IMR-90 (cell line): Measurements from ENCODE around the gene LRP1B. TPM values are rescaled to one million over a fixed set of nuclear protein-coding genes. Genes with fewer than 3 reads are reported as not detected.

Experiments
- ATAC-seq: fragments of 200-7000 bp; cut with Tn5 transposase; 2 replicates; pipeline ENCODE4 v1.9.1; 2020; ENCODE audit warnings: low read depth, mild to moderate bottlenecking, moderate library complexity
- BruUV-seq: library from RNA; stranded (reverse); fragments of 400-500 nt; replicated peaks from 2 replicates; lab custom pipeline; 2021; lab: Mats Ljungman, UMichigan
- CTCF ChIA-PET: fragments of 300-600 bp; formaldehyde crosslinking; extraction: SDS; loops from one replicate; lab custom pipeline; 2021; ENCODE audit warnings: antibody characterized with exemption; lab: Yijun Ruan, JAX
- POLR2A ChIA-PET: fragments of 300-600 bp; sonication (Branson Sonifier 250); formaldehyde crosslinking; loops from one replicate; lab custom pipeline; 2022; ENCODE audit warnings: antibody characterized with exemption; ENCODE audit not compliant: unreplicated experiment; lab: Charles Lee
- DNase-seq: peaks from one replicate; pipeline ENCODE4 v3.0.0; 2013
- H2AFZ ChIP-seq: replicated peaks from 2 replicates; pipeline ENCODE3; 2013; ENCODE audit warnings: low read length, mild to moderate bottlenecking; ENCODE audit not compliant: poor library complexity
- H2AK5ac ChIP-seq: 2 replicates; pipeline ENCODE4 v1.6.1; 2013; ENCODE audit warnings: low read depth, low read length, inconsistent platforms
- H2AK9ac ChIP-seq: replicated peaks from 2 replicates; pipeline ENCODE3; 2013; ENCODE audit warnings: mild to moderate bottlenecking, low read depth, low read length, moderate library complexity; ENCODE audit not compliant: poor library complexity
- H2BK120ac ChIP-seq: 2 replicates; pipeline ENCODE4 v1.6.1; 2013; ENCODE audit warnings: low read depth, low read length, inconsistent platforms
- H2BK15ac ChIP-seq: 3 replicates; pipeline ENCODE4 v1.6.1; 2013; ENCODE audit warnings: low read depth, low read length, inconsistent platforms
- H2BK20ac ChIP-seq: 2 replicates; pipeline ENCODE4 v1.6.1; 2013; ENCODE audit warnings: low read depth, mild to moderate bottlenecking, inconsistent platforms, low read length, moderate library complexity
- H2BK5ac ChIP-seq: 2 replicates; pipeline ENCODE4 v1.6.1; 2013; ENCODE audit warnings: mild to moderate bottlenecking, low read depth, low read length, inconsistent platforms; ENCODE audit not compliant: poor library complexity, severe bottlenecking
- H3K14ac ChIP-seq: replicated peaks from 2 replicates; pipeline ENCODE4 v1.6.1; 2013; ENCODE audit warnings: low read depth, low read length, inconsistent platforms
- H3K18ac ChIP-seq: 2 replicates; pipeline ENCODE4 v1.6.1; 2013; ENCODE audit warnings: low read depth, low read length, control low read depth
- H3K23ac ChIP-seq: 2 replicates; pipeline ENCODE4 v1.6.1; 2013; ENCODE audit warnings: low read depth, low read length, inconsistent platforms
- H3K27ac ChIP-seq: 2 replicates; pipeline ENCODE4 v1.5.1; 2013; ENCODE audit warnings: mild to moderate bottlenecking, control low read depth, low read length; ENCODE audit not compliant: insufficient read depth
- H3K27me3 ChIP-seq: 2 replicates; pipeline ENCODE4 v1.6.1; 2013; ENCODE audit warnings: low read length; ENCODE audit not compliant: control insufficient read depth, insufficient read depth
- H3K36me3 ChIP-seq: 2 replicates; pipeline ENCODE4 v1.6.1; 2013; ENCODE audit warnings: low read length, mixed read lengths; ENCODE audit not compliant: control insufficient read depth, insufficient read depth
- H3K4ac ChIP-seq: 2 replicates; pipeline ENCODE4 v1.6.1; 2013; ENCODE audit warnings: low read depth, low read length, inconsistent platforms
- H3K4me1 ChIP-seq: 2 replicates; pipeline ENCODE4 v1.6.1; 2013; ENCODE audit warnings: low read length, mixed read lengths; ENCODE audit not compliant: control insufficient read depth, insufficient read depth
- H3K4me2 ChIP-seq: 2 replicates; pipeline ENCODE4 v1.6.1; 2013; ENCODE audit warnings: low read depth, mild to moderate bottlenecking, control low read depth, low read length, moderate library complexity
- H3K4me3 ChIP-seq: 2 replicates; pipeline ENCODE4 v1.5.1; 2013; ENCODE audit warnings: low read depth, mild to moderate bottlenecking, control low read depth, low read length, moderate library complexity; ENCODE audit not compliant: insufficient read depth
- H3K56ac ChIP-seq: 2 replicates; pipeline ENCODE4 v1.6.1; 2013; ENCODE audit warnings: low read length, inconsistent platforms; ENCODE audit not compliant: insufficient read depth; ENCODE audit errors: extremely low read depth
- H3K79me1 ChIP-seq, 2 experiments: 2 replicates each; pipeline ENCODE4 v1.6.1; 2013; ENCODE audit warnings: low read length in 2 of 2, inconsistent platforms in 1 of 2, low read depth in 1 of 2
- H3K9ac ChIP-seq: 2 replicates; pipeline ENCODE4 v1.6.1; 2013; ENCODE audit warnings: low read depth, low read length, control low read depth
- H3K9me1 ChIP-seq: 2 replicates; pipeline ENCODE4 v1.6.1; 2013; ENCODE audit warnings: low read length, inconsistent platforms; ENCODE audit not compliant: insufficient read depth
- H3K9me3 ChIP-seq: 2 replicates; pipeline ENCODE4 v1.6.1; 2013; ENCODE audit warnings: low read length; ENCODE audit not compliant: control insufficient read depth, insufficient read depth
- H4K20me1 ChIP-seq: 2 replicates; pipeline ENCODE4 v1.6.1; 2013; ENCODE audit warnings: low read length, inconsistent platforms; ENCODE audit not compliant: insufficient read depth
- H4K5ac ChIP-seq: 2 replicates; pipeline ENCODE4 v1.6.1; 2013; ENCODE audit warnings: mild to moderate bottlenecking, low read depth, low read length, control low read depth
- H4K8ac ChIP-seq, 2 experiments: 2 replicates each; pipeline ENCODE4 v1.6.1; 2013; ENCODE audit warnings: low read depth in 2 of 2, low read length in 2 of 2, control low read depth in 1 of 2, inconsistent platforms in 1 of 2
- H4K91ac ChIP-seq: 2 replicates; pipeline ENCODE4 v1.6.1; 2013; ENCODE audit warnings: low read depth, low read length, inconsistent platforms; ENCODE audit not compliant: insufficient read depth
- BHLHE40 ChIP-seq: fragments of 150-350 bp; IDR thresholded peaks from 2 replicates; pipeline ENCODE4 v1.6.1; 2016; ENCODE audit warnings: mild to moderate bottlenecking, low read depth, low read length
- FOS ChIP-seq: fragments of 150-350 bp; IDR thresholded peaks from 2 replicates; pipeline ENCODE4 v1.6.1; 2016; ENCODE audit warnings: low read depth, low read length
- MAFK ChIP-seq: IDR thresholded peaks from 2 replicates; pipeline ENCODE4 v1.6.1; 2012; ENCODE audit warnings: low read depth, low read length, improper control_type of control experiment
- MAZ ChIP-seq: IDR thresholded peaks from 2 replicates; pipeline ENCODE4 v1.6.1; 2012; ENCODE audit warnings: low read depth, mild to moderate bottlenecking, low read length, improper control_type of control experiment, moderate library complexity, borderline replicate concordance
- MXI1 ChIP-seq: IDR thresholded peaks from 2 replicates; pipeline ENCODE4 v1.6.1; 2012; ENCODE audit warnings: low read depth, mild to moderate bottlenecking, low read length, moderate library complexity, borderline replicate concordance
- NFE2L2 ChIP-seq: fragments of 150-350 bp; IDR thresholded peaks from 2 replicates; pipeline ENCODE4 v1.6.1; 2016; ENCODE audit warnings: low read depth, mild to moderate bottlenecking, low read length
- POLR2A ChIP-seq: IDR thresholded peaks from 2 replicates; pipeline ENCODE4 v1.6.1; 2012; ENCODE audit warnings: mild to moderate bottlenecking, low read depth, low read length
- RFX5 ChIP-seq: IDR thresholded peaks from 2 replicates; pipeline ENCODE4 v1.8.0; 2012; ENCODE audit warnings: low read depth, mild to moderate bottlenecking, low read length, moderate library complexity
- WGBS, 2 experiments: methylation state at CpG; one replicate each; pipeline versions ENCODE4 v1.1.5 to v1.1.7; 2013; ENCODE audit warnings: missing lambda C conversion rate in 2 of 2; ENCODE audit not compliant: insufficient read length in 1 of 2; ENCODE audit errors: extremely low coverage in 2 of 2; 5-methylcytosine and 5-hydroxymethylcytosine counted together
- dilution Hi-C: fragments of 300-500 bp; cut with HindIII; formaldehyde crosslinking; loops from one replicate; pipeline ENCODE4 v1.14.3; 2018; ENCODE audit warnings: low sequenced_read_pairs; ENCODE audit not compliant: unreplicated experiment
- in situ Hi-C: fragments of 300-500 bp; cut with MboI; formaldehyde crosslinking; loops from 3 replicates; pipeline ENCODE4 v1.14.3; 2019; ENCODE audit warnings: low sequenced_read_pairs, inconsistent platforms, mixed read lengths
- intact Hi-C: fragments of 100-400 bp; cut with micrococcal nuclease; formaldehyde crosslinking; loops from 2 replicates; pipeline ENCODE4 v1.10.0; 2022
- polyA plus RNA-seq, 3 experiments: library from polyadenylated mRNA; depleted of rRNA; stranded (reverse); fragments of >200 nt; gene quantifications; 2 replicates each; pipeline ENCODE4 v1.2.3, GENCODE V29; 2012; ENCODE audit warnings: low replicate concordance in 1 of 3
- total RNA-seq: library from RNA; depleted of rRNA; stranded (reverse); fragments of >200 nt; gene quantifications from 2 replicates; pipeline ENCODE4 v1.2.3, GENCODE V29; 2012
- TF ChIP-seq, protein P1 (sequence below): conservative IDR thresholded peaks from 2 replicates; pipeline ENCODE4 v1.5.1; 2012; ENCODE audit warnings: mild to moderate bottlenecking, low read depth, low read length, improper control_type of control experiment

The LRP1B gene
- total and polyA plus RNA-seq, 2 of the 4 experiments (the other 2 are of a cell fraction), result under 0.01 to 0.02 TPM

GRCh38 chr2:141519906-141520305 is 610.9 kb downstream of the LRP1B start:
- no peaks in the 10 kb centered on the region for H3K4me1 ChIP-seq
- no peak overlapping the region for H4K91ac ChIP-seq
- no peak overlapping the region for H2AK5ac ChIP-seq
- in situ Hi-C loops, result no loop called here
- dilution Hi-C loops, result no loop called here
- TF ChIP-seq, protein P1, sequence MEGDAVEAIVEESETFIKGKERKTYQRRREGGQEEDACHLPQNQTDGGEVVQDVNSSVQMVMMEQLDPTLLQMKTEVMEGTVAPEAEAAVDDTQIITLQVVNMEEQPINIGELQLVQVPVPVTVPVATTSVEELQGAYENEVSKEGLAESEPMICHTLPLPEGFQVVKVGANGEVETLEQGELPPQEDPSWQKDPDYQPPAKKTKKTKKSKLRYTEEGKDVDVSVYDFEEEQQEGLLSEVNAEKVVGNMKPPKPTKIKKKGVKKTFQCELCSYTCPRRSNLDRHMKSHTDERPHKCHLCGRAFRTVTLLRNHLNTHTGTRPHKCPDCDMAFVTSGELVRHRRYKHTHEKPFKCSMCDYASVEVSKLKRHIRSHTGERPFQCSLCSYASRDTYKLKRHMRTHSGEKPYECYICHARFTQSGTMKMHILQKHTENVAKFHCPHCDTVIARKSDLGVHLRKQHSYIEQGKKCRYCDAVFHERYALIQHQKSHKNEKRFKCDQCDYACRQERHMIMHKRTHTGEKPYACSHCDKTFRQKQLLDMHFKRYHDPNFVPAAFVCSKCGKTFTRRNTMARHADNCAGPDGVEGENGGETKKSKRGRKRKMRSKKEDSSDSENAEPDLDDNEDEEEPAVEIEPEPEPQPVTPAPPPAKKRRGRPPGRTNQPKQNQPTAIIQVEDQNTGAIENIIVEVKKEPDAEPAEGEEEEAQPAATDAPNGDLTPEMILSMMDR, result no peak
- TF ChIP-seq POLR2A (no peak), NFE2L2 (no peak), FOS (no peak), MXI1 (no peak), RFX5 (no peak), MAFK (no peak), MAZ (no peak), BHLHE40 (no peak)
- H3K18ac ChIP-seq, result no peak overlapping the region
- no peak overlapping the region for H2BK15ac ChIP-seq
- H3K14ac ChIP-seq, result no peak overlapping the region
- no peak overlapping the region for H2AFZ ChIP-seq
- no peak overlapping the region for H3K23ac ChIP-seq
- WGBS, 2 experiments, result no CpG with 5 or more reads among the region's 2 CpGs
- H4K5ac ChIP-seq, result no peak overlapping the region
- H3K27me3 ChIP-seq, result no peaks in the 10 kb centered on the region
- BruUV-seq, result no TSS peak
- H4K8ac ChIP-seq, result no peak overlapping the region
- DNase-seq (no peak), ATAC-seq (no peak)
- H3K4ac ChIP-seq, result no peak overlapping the region
- no peak overlapping the region for H2AK9ac ChIP-seq
- H3K9me1 ChIP-seq, result no peaks in the 10 kb centered on the region
- H3K79me1 ChIP-seq, result no peaks in the 10 kb centered on the region
- no peak overlapping the region for H2BK20ac ChIP-seq
- H3K4me3 ChIP-seq, result no peak overlapping the region
- no peaks in the 10 kb centered on the region for H4K20me1 ChIP-seq
- H3K9ac ChIP-seq, result no peak overlapping the region
- H3K27ac ChIP-seq, result no peak overlapping the region
- no peaks in the 10 kb centered on the region for H3K9me3 ChIP-seq
- H3K56ac ChIP-seq, result no peak overlapping the region
- H3K4me2 ChIP-seq, result no peak overlapping the region
- H3K36me3 ChIP-seq, result no peaks in the 10 kb centered on the region
- ChIA-PET CTCF (interaction anchor here (0.7 kb wide), 1 partner anchor 22 kb away, joined by 3 read pairs; no protein-coding TSS in a partner anchor), POLR2A (no interaction called here)
- H2BK120ac ChIP-seq, result no peak overlapping the region
- H2BK5ac ChIP-seq, result no peak overlapping the region
- intact Hi-C loops, result no loop called here
